OCI-LY3 (cell line): ENCODE data around the gene RANBP3.

Source experiments
- H2AFZ ChIP-seq: fragments of 200-600, 300-600 bp; shearing (Covaris generic); 2 replicates; pipeline ENCODE4 v1.6.0; 2014; ENCODE audit warnings: antibody characterized with exemption, low read depth, low read length
- H3K27ac ChIP-seq: fragments of 200-600, 300-600 bp; sonication (generic); 2 replicates; pipeline ENCODE4 v1.5.1; 2014; ENCODE audit warnings: mild to moderate bottlenecking, low read length, moderate library complexity, mixed read lengths
- H3K27me3 ChIP-seq: fragments of 200-600, 300-600 bp; sonication (generic); 2 replicates; pipeline ENCODE4 v1.6.1; 2014; ENCODE audit warnings: low read depth, low read length, mixed read lengths
- H3K36me3 ChIP-seq: fragments of 200-600, 300-600 bp; sonication (generic); replicated peaks from 2 replicates; pipeline ENCODE3; 2014; ENCODE audit warnings: low read depth, low read length, mixed read lengths
- H3K4me1 ChIP-seq: fragments of 300-600, 200-600 bp; sonication (generic); 2 replicates; pipeline ENCODE4 v1.6.1; 2014; ENCODE audit warnings: low read length, mixed read lengths
- H3K4me2 ChIP-seq: fragments of 200-600, 300-600 bp; sonication (generic); 2 replicates; pipeline ENCODE4 v1.6.1; 2014; ENCODE audit warnings: low read length, mixed read lengths
- H3K4me3 ChIP-seq: fragments of 300-600, 200-600 bp; sonication (generic); 2 replicates; pipeline ENCODE4 v1.5.1; 2014; ENCODE audit warnings: antibody characterized with exemption, mild to moderate bottlenecking, low read length, moderate library complexity
- H3K79me2 ChIP-seq: fragments of 300-600, 200-600 bp; shearing (Covaris generic); 2 replicates; pipeline ENCODE4 v1.6.1; 2014; ENCODE audit warnings: mild to moderate bottlenecking, low read length, mixed read lengths
- H3K9ac ChIP-seq: fragments of 300-600, 200-600 bp; shearing (Covaris generic); 2 replicates; pipeline ENCODE4 v1.6.0; 2014; ENCODE audit warnings: mild to moderate bottlenecking, low read length, moderate library complexity
- H3K9me3 ChIP-seq: fragments of 200-600, 300-600 bp; shearing (Covaris generic); 2 replicates; pipeline ENCODE4 v1.6.1; 2014; ENCODE audit warnings: low read length, mixed read lengths; ENCODE audit not compliant: insufficient read depth
- H4K20me1 ChIP-seq: fragments of 200-600, 300-600 bp; sonication (generic); 2 replicates; pipeline ENCODE4 v1.6.1; 2016; ENCODE audit warnings: low read length, mixed read lengths; ENCODE audit not compliant: insufficient read depth
- EZH2phosphoT487 ChIP-seq: fragments of 200-600 bp; shearing (Covaris generic); IDR thresholded peaks from 2 replicates; pipeline ENCODE4 v1.6.1; 2018; ENCODE audit warnings: antibody characterized with exemption, mixed run types, low read depth
- TF ChIP-seq, protein P1 (sequence below): fragments of 200-600, 300-600 bp; sonication (generic); IDR thresholded peaks from 2 replicates; pipeline ENCODE4 v1.5.1; 2014; ENCODE audit warnings: antibody characterized with exemption, low read length, low read depth

Gene RANBP3

DNA sequence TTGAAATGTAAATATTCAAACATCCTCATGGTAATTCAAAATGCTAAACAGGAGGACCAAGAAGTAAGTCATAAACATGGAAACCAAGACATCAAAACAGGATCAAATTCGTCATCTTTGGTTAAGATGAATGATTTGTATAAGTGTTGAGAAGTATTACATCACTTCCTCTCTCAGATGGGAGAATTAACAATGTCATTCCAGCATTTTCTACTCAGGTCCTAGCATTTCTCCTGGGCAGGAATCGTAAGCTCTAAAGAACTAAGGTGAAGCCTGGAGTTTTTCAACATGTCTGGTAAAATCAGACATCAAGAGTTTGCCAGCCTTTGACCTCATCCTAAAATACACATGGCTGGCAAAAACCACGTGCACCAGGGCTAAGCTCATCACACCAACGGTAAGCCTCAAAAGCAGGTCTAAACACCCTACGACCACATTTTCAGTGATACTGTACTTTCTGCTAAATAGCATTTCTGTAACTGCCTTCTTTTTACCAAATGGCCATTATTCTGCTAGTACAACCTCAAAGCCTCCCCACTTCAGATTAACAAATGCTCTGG, 24.8 kb downstream of the RANBP3 start:
- no peak overlapping the region for H3K4me3 ChIP-seq
- TF ChIP-seq, protein P1, sequence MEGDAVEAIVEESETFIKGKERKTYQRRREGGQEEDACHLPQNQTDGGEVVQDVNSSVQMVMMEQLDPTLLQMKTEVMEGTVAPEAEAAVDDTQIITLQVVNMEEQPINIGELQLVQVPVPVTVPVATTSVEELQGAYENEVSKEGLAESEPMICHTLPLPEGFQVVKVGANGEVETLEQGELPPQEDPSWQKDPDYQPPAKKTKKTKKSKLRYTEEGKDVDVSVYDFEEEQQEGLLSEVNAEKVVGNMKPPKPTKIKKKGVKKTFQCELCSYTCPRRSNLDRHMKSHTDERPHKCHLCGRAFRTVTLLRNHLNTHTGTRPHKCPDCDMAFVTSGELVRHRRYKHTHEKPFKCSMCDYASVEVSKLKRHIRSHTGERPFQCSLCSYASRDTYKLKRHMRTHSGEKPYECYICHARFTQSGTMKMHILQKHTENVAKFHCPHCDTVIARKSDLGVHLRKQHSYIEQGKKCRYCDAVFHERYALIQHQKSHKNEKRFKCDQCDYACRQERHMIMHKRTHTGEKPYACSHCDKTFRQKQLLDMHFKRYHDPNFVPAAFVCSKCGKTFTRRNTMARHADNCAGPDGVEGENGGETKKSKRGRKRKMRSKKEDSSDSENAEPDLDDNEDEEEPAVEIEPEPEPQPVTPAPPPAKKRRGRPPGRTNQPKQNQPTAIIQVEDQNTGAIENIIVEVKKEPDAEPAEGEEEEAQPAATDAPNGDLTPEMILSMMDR, result no peak
- no peak for TF ChIP-seq EZH2phosphoT487
- H3K4me2 ChIP-seq, result peak overlapping the region; percentile 27
- no peaks in the 10 kb centered on the region for H3K27me3 ChIP-seq
- H3K79me2 ChIP-seq, result peaks cover 100% of the 10 kb centered on the region
- H3K4me1 ChIP-seq, result peaks cover 51% of the 10 kb centered on the region
- H3K36me3 ChIP-seq, result peaks cover 43% of the 10 kb centered on the region
- no peaks in the 10 kb centered on the region for H3K9me3 ChIP-seq
- 0 out of 2 replicates have a peak overlapping the region, but pooled peaks have one; percentile 57 for H3K27ac ChIP-seq
- H2AFZ ChIP-seq, result no peak overlapping the region
- no peak overlapping the region for H3K9ac ChIP-seq
- H4K20me1 ChIP-seq, result peaks cover 95% of the 10 kb centered on the region

DNA sequence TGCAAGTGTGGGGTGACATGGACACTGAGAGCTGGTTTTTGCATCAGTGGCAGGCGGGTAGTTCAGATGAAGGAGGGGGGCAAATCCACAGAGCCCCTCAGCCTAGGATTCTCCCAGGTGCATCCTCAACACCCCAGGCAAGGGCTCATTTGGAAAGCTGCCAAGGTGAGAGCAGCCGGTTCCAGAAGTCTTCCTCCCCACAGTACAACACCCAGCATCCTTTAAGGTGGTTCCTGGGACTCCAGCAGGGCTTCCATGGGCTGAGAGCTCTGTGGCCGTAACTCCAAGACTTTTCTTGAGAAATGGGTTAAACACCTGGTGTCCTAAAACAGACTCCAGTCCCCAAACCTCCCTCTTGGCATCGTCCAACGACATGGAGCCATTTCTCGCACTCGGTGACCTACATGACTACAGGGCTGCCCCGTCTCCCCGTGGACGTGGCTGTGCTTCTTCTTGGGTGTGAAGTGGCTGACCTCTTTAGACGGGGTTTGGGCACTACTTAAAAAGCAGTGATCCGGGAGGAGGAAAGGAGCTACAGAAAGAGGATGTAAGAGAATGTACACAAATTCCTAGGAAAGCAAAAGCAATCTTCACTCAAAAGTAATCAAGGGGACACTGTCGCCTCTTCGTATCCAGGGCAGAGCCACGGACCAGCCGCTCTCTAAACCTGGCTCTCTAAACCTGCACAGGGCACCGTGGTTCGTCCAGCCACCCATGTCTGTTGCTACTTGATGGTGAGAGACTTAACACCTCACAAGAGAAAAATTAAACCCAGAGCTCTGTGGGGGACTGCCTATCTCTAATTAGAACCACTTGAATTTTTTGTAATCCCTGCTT, 25.5 kb downstream of the RANBP3 start:
- TF ChIP-seq EZH2phosphoT487, result no peak
- TF ChIP-seq, protein P1, result no peak
- H3K9ac ChIP-seq, result peak overlapping the region; percentile 26; the same call in 1 of the 2 replicates
- H3K4me3 ChIP-seq, result peak overlapping the region; percentile 68
- H3K27me3 ChIP-seq, result no peaks in the 10 kb centered on the region
- H3K27ac ChIP-seq, result peak overlapping the region; percentile 57
- H3K4me1 ChIP-seq, result peaks cover 51% of the 10 kb centered on the region
- no peak overlapping the region for H2AFZ ChIP-seq
- peaks cover 100% of the 10 kb centered on the region for H3K79me2 ChIP-seq
- peaks cover 93% of the 10 kb centered on the region for H4K20me1 ChIP-seq
- H3K9me3 ChIP-seq, result no peaks in the 10 kb centered on the region
- peaks cover 48% of the 10 kb centered on the region for H3K36me3 ChIP-seq
- H3K4me2 ChIP-seq, result peak overlapping the region; percentile 87

DNA sequence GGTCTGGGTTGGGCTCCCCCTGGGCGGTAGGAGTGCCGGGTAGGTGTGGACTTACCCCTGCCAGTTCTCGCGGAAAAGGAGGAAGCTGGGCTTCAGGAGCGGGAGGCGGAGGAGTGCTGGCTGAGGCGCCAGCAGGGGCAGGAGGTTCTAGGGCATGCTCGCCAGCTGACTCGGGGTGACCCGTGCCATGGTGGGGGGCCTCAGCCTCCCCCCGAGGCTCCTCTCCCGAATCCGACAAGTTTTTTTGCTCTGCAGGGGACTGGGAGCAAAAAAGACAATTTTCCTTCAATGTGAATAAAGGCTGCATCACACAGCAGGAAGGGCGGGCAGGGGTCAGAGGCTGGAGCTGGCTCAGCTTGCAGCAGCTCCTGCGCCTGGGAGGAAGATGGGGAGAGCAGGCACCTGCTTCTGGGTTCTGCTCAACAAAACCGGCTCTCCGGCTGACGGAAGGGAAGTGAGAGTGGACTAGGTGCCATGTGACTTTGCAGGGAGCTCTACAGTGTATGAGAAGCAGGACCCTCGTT, 26.5 kb downstream of the RANBP3 start:
- Histone ChIP-seq H3K27me3 (no peaks in the 10 kb centered on the region), H3K4me1 (peaks cover 51% of the 10 kb centered on the region), H3K79me2 (peaks cover 98% of the 10 kb centered on the region), H3K4me3 (peak overlapping the region; percentile 68), H3K9ac (peak overlapping the region; percentile 26; the same call in 1 of the 2 replicates), H3K9me3 (no peaks in the 10 kb centered on the region), H3K36me3 (peaks cover 47% of the 10 kb centered on the region), H3K27ac (peak overlapping the region; percentile 57), H3K4me2 (peak overlapping the region; percentile 87), H4K20me1 (peaks cover 88% of the 10 kb centered on the region), H2AFZ (no peak overlapping the region)
- TF ChIP-seq EZH2phosphoT487, result no peak
- TF ChIP-seq, protein P1, result no peak

DNA sequence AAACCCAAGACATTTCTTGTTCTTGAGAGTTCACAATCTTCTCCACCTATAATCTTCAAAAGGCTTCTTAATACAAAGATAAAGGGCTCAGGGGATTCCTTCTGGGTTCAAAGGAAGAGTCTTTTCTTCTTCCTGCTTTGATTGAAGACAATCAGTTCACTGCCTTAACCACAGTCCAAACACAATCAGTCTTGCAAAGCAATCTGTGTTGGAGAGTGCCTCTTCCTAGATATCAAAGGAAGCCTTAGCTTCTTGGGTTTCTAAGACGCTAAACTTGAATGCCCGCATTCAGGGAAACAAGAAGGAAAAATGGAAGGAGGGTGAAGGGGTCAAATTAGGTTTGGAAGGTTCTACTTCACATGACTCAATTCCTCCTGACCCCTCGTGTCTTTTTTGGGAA, 27.2 kb downstream of the RANBP3 start:
- H3K4me1 ChIP-seq, result peaks cover 50% of the 10 kb centered on the region
- no peak overlapping the region for H3K4me3 ChIP-seq
- H3K9me3 ChIP-seq, result no peaks in the 10 kb centered on the region
- TF ChIP-seq, protein P1, result no peak
- no peak for TF ChIP-seq EZH2phosphoT487
- no peak overlapping the region for H2AFZ ChIP-seq
- no peak overlapping the region for H3K9ac ChIP-seq
- peaks cover 88% of the 10 kb centered on the region for H4K20me1 ChIP-seq
- no peak overlapping the region for H3K27ac ChIP-seq
- H3K79me2 ChIP-seq, result peaks cover 98% of the 10 kb centered on the region
- peaks cover 48% of the 10 kb centered on the region for H3K36me3 ChIP-seq
- H3K27me3 ChIP-seq, result no peaks in the 10 kb centered on the region
- H3K4me2 ChIP-seq, result peak overlapping the region; percentile 87
